NCI-H2081 (cell line): ENCODE measurements around the gene NCOR2.

Source experiments
- DNase-seq, 2 experiments: peaks; one replicate each; lab custom pipeline; 2025; lab: John Stamatoyannopoulos, UW

The NCOR2 gene

GRCh38 chr12:124560146-124560890 is 7.1 kb downstream of the NCOR2 start:
- no peak for DNase-seq

- no peak for DNase-seq
These were observed 8.0 kb downstream of the NCOR2 start for GRCh38 chr12:124559182-124560017.

- DNase-seq = no peak
These were observed 9.1 kb downstream of the NCOR2 start for GRCh38 chr12:124558313-124558712.

- peak; percentile 76 to 88 for DNase-seq
These were observed 9.7 kb downstream of the NCOR2 start for GRCh38 chr12:124557518-124558223.

GRCh38 chr12:124556896-124557501 is 10.4 kb downstream of the NCOR2 start:
- DNase-seq = no peak

- no peak for DNase-seq
These were observed 11.3 kb downstream of the NCOR2 start for GRCh38 chr12:124556074-124556466.

- no peak for DNase-seq
These were observed 12.0 kb downstream of the NCOR2 start for GRCh38 chr12:124555168-124556073.

- no peak for DNase-seq
These were observed 12.9 kb downstream of the NCOR2 start for GRCh38 chr12:124554429-124555029.

- no peak for DNase-seq
These were observed 13.5 kb downstream of the NCOR2 start for GRCh38 chr12:124553862-124554428.

- peak; percentile 76 to 90 for DNase-seq
These were observed 15.9 kb downstream of the NCOR2 start for GRCh38 chr12:124551268-124552144.

- DNase-seq = peak in 1 of 2 experiments; percentile 26
These were observed 17.0 kb downstream of the NCOR2 start for GRCh38 chr12:124550123-124551089.

- DNase-seq = no peak
These were observed 17.8 kb downstream of the NCOR2 start for GRCh38 chr12:124549629-124550028.

GRCh38 chr12:124548854-124549378 is 18.5 kb downstream of the NCOR2 start:
- no peak for DNase-seq

GRCh38 chr12:124547626-124548025 is 19.8 kb downstream of the NCOR2 start:
- no peak for DNase-seq

GRCh38 chr12:124545508-124546418 is 21.6 kb downstream of the NCOR2 start:
- no peak for DNase-seq

- no peak for DNase-seq
These were observed 22.4 kb downstream of the NCOR2 start for GRCh38 chr12:124544983-124545382.
